ENCODE measurements around the gene DCN. TPM values are rescaled to one million over a fixed set of nuclear protein-coding genes. Genes with fewer than 3 reads are reported as not detected.

The DCN gene, protein sequence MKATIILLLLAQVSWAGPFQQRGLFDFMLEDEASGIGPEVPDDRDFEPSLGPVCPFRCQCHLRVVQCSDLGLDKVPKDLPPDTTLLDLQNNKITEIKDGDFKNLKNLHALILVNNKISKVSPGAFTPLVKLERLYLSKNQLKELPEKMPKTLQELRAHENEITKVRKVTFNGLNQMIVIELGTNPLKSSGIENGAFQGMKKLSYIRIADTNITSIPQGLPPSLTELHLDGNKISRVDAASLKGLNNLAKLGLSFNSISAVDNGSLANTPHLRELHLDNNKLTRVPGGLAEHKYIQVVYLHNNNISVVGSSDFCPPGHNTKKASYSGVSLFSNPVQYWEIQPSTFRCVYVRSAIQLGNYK
- not detected in 5 replicates for total RNA-seq (2022; extraction: Qiagen RNA extraction; ENCODE audit: low read depth)

DNA sequence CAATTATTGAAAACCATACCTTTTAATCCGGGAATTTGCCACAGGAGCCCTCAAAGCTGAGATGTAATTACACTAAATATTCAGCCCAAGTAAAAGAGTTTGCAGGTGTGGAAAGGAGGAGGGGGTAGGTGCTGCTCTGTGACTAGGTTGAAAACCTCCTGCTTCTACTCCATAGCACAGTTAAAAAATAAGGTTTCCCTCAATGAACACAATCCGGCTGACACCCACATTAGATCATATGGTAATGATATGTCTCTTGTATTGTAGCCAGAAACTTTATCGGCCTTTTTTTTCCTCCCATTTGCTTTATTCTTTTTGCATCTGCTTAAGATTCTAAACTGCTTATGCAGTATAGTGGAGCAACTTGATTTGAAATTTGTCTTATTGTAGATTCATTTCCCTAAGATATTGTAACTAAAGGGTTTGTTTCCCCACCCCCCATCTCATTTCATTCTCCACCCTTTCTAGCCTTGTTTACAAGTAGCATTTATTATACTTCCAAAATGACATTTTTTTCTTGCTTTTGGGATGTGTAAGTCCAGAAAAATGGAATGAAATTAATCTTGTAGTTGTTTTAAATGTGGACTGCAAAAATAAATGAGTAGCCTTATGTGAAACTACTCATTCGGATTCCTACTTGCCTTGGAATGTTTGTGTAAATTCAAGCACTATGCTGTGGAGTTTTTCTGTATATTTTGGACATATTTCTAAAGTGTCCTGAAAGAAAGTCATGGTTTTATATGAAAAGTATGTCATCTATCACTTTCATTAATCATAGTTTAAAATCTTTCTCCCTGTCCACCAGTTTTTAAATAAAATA lies at the start of gene DCN:
DCN (minus strand) TSS at position 182 of the 820 bp plus-strand sequence. CDS start 4,265 bp downstream, outside the sequence.

DNA sequence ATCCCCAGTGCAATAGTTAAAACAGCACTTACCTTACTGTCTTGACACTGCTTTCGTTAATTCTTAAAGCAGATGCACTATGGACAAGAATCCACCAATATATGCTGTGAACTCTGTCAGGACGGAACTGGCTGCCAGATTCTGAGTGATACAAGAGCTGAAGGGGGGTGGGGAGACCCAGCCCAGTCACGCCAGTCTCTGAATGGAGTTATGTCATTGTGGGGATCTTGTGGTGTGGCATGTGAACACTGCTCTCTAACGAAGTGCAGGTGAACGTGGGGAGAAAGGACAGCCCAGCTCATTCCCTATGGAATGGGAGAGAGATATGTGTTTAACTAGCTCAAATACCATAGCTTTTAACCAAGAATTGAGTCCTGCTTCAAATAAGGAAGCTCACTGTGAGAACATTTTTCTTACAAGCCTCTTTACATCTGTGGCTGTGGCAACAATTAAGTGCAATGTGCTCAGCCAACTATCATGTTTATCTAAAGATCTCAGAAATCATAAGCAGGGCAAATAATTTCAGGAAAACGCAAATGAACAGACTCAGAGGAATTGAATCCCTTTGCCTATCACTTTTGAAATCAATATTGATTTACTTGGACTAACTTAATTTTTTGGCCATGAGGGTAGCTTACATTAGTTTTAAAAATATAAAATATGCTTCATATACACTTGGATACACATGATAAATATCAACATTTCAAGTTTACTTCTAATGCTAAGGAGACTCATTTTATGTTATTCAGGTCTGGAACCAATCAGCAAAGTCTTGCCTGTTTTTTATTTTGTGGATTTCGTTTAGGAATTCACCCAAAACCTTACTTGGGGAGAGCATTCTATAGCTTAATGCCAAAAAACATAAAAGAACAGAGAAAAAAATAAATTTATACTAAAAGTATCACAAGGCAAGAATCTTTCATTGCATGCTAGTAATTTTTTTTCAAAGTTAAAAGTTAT lies 71.0 kb downstream of the DCN start, which contains the start of gene LUM:
LUM (minus strand) TSS at position 129 of the 960 bp plus-strand sequence. CDS start 2,515 bp downstream, outside the sequence.

Other genes starting within 250 kb of the DCN start
- gene CCER1, start 227.6 kb downstream of the DCN start, total RNA-seq (2022; extraction: Qiagen RNA extraction; ENCODE audit: low read depth), result not detected in 5 replicates
- gene EPYC, start 177.8 kb downstream of the DCN start, total RNA-seq (2022; extraction: Qiagen RNA extraction; ENCODE audit: low read depth), result not detected in 5 replicates
- not detected in 5 replicates for gene KERA, start 124.8 kb downstream of the DCN start, total RNA-seq (2022; extraction: Qiagen RNA extraction; ENCODE audit: low read depth)
- 0.12 to 0.28 TPM (median 0.24 TPM) in 5 replicates for gene LUM, start 71.3 kb downstream of the DCN start, total RNA-seq (2022; extraction: Qiagen RNA extraction; ENCODE audit: low read depth)

Measured in A549 treated with CpdA at 1 μM for 4 hours (cell line).